Calu3 (cell line): Measurements from ENCODE around the gene AOAH. TPM values are rescaled to one million over a fixed set of nuclear protein-coding genes. Genes with fewer than 3 reads are reported as not detected.

ENCODE experiments used
- BruUV-seq: library from RNA; stranded (reverse); fragments of 400-500 nt; replicated peaks from 2 replicates; lab custom pipeline; 2021; lab: Mats Ljungman, UMichigan
- CTCF ChIA-PET: fragments of 300-600 bp; sonication (Branson Sonifier 250); formaldehyde crosslinking; loops from one replicate; lab custom pipeline; 2022; ENCODE audit warnings: antibody characterized with exemption; lab: Charles Lee
- DNase-seq: peaks from one replicate; pipeline ENCODE4 v3.0.0; 2022
- H3K27ac Mint-ChIP-seq: one replicate; pipeline ENCODE4 v1.8.0; 2022; ENCODE audit warnings: mixed read lengths; ENCODE audit not compliant: unreplicated experiment
- H3K27me3 Mint-ChIP-seq: one replicate; pipeline ENCODE4 v1.8.0; 2022; ENCODE audit warnings: mixed read lengths; ENCODE audit not compliant: unreplicated experiment
- H3K36me3 Mint-ChIP-seq: one replicate; pipeline ENCODE4 v1.8.0; 2022; ENCODE audit warnings: mild to moderate bottlenecking, moderate library complexity, mixed read lengths; ENCODE audit not compliant: insufficient read depth, unreplicated experiment
- H3K4me1 Mint-ChIP-seq: one replicate; pipeline ENCODE4 v1.8.0; 2022; ENCODE audit warnings: mild to moderate bottlenecking, low read depth, mixed read lengths; ENCODE audit not compliant: unreplicated experiment
- H3K4me3 Mint-ChIP-seq: one replicate; pipeline ENCODE4 v1.8.0; 2022; ENCODE audit warnings: mild to moderate bottlenecking, low read depth, moderate library complexity, mixed read lengths; ENCODE audit not compliant: unreplicated experiment
- H3K9me3 Mint-ChIP-seq: one replicate; pipeline ENCODE4 v1.8.0; 2022; ENCODE audit warnings: low read depth, mixed read lengths; ENCODE audit not compliant: unreplicated experiment
- CTCF ChIP-seq: fragments of 200-600 bp; IDR thresholded peaks from one replicate; pipeline ENCODE4 v1.8.0; 2022; ENCODE audit warnings: antibody characterized with exemption; ENCODE audit not compliant: unreplicated experiment
- intact Hi-C: fragments of 100-400 bp; cut with micrococcal nuclease; formaldehyde crosslinking; loops from one replicate; pipeline ENCODE4 v1.10.0; 2022; ENCODE audit not compliant: unreplicated experiment
- total RNA-seq: library from RNA; stranded (reverse); gene quantifications from 2 replicates; pipeline ENCODE4 v1.2.3, GENCODE V29; 2022

The AOAH gene
- total RNA-seq, 1 experiment from 2014 or later = not detected

- intact Hi-C loops = no loop called here
- TF ChIP-seq CTCF = no peak
- Mint-ChIP-seq H3K36me3 (no peaks in the 10 kb centered on the region), H3K27ac (no peak overlapping the region), H3K27me3 (peaks cover 26% of the 10 kb centered on the region), H3K9me3 (no peaks in the 10 kb centered on the region), H3K4me3 (no peak overlapping the region), H3K4me1 (no peaks in the 10 kb centered on the region)
- CTCF ChIA-PET = interaction anchor here (0.7 kb wide), 1 partner anchor 81 kb away, joined by 3 read pairs; no protein-coding TSS in a partner anchor
- no TSS peak for BruUV-seq
- no peak for DNase-seq
Measured at GRCh38 chr7:36611703-36612102, 112.6 kb downstream of the AOAH start.

GRCh38 chr7:36607721-36608095 is 116.6 kb downstream of the AOAH start:
- Mint-ChIP-seq H3K9me3 (no peaks in the 10 kb centered on the region), H3K4me3 (no peak overlapping the region), H3K36me3 (no peaks in the 10 kb centered on the region), H3K4me1 (peaks cover 16% of the 10 kb centered on the region), H3K27me3 (peaks cover 34% of the 10 kb centered on the region), H3K27ac (no peak overlapping the region)
- no TSS peak for BruUV-seq
- TF ChIP-seq CTCF = no peak
- no peak for DNase-seq
- CTCF ChIA-PET = no interaction called here
- intact Hi-C loops = no loop called here

GRCh38 chr7:36606976-36607720 is 117.1 kb downstream of the AOAH start:
- Mint-ChIP-seq H3K4me1 (peaks cover 17% of the 10 kb centered on the region), H3K4me3 (no peak overlapping the region), H3K27ac (no peak overlapping the region), H3K27me3 (peaks cover 34% of the 10 kb centered on the region), H3K36me3 (no peaks in the 10 kb centered on the region), H3K9me3 (no peaks in the 10 kb centered on the region)
- CTCF ChIA-PET = no interaction called here
- intact Hi-C loops = no loop called here
- no peak for TF ChIP-seq CTCF
- BruUV-seq = no TSS peak
- DNase-seq = no peak

GRCh38 chr7:36606153-36606975 is 117.9 kb downstream of the AOAH start:
- no peak overlapping the region for H3K4me3 Mint-ChIP-seq
- no peak for TF ChIP-seq CTCF
- DNase-seq = no peak
- no peaks in the 10 kb centered on the region for H3K9me3 Mint-ChIP-seq
- peaks cover 34% of the 10 kb centered on the region for H3K27me3 Mint-ChIP-seq
- no peak overlapping the region for H3K27ac Mint-ChIP-seq
- H3K36me3 Mint-ChIP-seq = no peaks in the 10 kb centered on the region
- CTCF ChIA-PET = no interaction called here
- peaks cover 25% of the 10 kb centered on the region for H3K4me1 Mint-ChIP-seq
- intact Hi-C loops = no loop called here
- BruUV-seq = no TSS peak
